HS-5 (cell line): ENCODE results near the gene PTPRE.

Source experiments
- DNase-seq: peaks from one replicate; pipeline ENCODE4 v3.0.0-alpha.2; 2012; ENCODE audit warnings: low read depth

PTPRE gene

DNA sequence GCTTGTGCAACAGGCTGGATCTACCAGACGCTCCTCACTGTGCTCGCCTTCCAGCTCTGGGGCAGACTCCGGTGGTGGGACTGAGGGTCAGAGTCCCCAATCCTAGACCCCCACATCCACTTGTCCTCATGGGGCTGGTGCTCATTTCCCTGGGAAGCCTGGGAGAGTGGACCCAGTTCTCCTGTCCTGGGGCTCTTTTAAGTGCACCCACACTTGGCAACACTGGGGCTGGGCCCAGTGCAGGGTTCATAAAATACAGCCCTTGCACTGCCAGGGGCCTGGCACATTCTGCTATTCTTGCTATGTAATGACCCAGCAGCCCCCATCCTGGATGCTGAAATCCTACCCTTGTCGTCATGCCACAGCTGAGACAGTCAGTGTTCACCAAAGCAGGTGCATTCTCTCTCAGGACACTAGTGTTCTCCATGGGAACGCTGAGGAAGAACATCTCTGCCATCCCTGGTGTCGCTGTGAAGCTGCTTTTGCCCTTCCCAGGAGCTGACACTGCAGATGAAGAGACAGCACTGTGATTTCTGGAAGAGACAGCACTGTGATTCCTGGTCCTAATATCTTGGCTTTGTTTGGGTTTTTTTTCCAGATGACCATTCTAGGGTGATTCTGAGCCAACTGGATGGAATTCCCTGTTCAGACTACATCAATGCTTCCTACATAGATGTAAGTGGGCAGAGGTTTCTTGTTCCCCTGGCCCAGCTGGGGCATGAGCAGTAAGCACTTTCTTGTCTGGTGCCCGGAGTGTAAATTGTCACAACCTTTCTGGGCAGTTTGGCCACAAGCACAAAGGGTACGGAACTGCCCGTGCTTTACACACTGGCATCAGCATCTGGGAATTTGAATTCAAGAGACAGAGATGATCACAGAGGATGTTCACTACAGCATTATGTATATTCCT is 153.7 kb downstream of the PTPRE start:
- no peak for DNase-seq

DNA sequence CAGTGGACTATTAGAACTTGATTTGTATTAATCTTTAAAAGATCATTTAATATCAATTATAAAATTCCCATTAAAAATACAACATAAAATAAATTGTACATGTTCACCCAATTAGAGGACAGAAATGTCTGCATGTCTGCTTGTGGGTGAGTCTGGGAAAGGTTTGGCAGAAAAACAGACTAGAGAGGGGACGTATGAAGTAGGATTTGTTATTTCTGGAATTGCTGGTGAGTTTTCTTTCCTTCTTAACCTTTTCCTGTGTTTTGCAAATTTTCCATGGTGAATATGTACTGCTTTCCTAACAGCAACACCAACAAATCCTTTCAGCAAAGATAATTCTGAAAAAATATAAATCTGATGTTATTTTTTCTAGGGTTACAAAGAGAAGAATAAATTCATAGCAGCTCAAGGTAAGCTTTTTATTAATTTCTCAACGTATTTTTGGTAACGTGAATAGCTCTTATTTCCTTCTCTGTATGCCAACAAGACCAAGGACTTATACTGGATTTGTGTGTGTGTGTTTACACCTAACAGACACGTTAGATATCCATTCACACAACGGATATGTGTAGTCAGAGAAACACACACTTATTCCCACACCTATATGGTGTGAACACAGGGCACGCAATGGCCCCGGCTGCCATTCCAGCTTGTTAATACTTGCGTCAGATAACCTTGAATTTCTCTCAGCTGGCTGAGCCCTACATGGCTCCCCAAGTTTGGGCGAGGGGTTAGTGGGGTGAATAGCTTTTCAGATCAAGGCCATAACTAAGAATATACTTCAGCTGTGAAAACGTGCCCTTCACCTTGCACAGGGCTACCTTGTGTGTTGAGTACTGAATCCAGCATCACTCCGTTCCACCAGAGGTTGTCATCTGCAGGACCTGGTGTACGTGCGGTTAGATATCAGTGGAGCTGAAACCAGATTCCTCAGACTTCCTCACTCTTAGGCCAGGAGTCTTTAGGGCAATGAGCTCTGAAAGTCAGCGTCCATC is 154.7 kb downstream of the PTPRE start:
- no peak for DNase-seq

DNA sequence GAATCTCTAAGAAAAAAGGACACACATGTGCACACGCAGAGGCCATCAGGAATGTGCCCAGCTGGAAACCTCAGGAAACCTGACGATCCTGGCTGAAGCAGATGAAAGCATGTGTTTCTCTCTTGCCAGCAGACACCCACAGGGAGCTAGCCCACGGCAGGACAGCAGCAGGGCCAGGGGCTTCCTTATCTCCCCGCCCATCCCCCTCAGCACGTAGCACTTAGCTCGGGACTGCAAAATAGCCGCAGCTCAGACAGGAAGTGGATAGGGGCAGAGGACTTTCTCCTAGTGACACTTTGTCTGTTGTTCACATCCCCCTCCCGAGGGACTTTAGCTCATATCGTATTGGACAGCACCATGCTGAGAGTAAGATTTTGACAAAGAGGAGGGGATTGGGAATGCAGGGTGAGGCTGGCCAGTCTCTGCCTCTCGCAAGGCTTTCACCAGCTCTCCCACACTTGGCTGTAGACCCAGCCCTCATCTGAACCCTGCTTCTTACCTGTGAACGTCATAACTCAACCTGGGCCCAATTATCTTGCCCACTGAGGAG is 155.5 kb downstream of the PTPRE start:
- no peak for DNase-seq

DNA sequence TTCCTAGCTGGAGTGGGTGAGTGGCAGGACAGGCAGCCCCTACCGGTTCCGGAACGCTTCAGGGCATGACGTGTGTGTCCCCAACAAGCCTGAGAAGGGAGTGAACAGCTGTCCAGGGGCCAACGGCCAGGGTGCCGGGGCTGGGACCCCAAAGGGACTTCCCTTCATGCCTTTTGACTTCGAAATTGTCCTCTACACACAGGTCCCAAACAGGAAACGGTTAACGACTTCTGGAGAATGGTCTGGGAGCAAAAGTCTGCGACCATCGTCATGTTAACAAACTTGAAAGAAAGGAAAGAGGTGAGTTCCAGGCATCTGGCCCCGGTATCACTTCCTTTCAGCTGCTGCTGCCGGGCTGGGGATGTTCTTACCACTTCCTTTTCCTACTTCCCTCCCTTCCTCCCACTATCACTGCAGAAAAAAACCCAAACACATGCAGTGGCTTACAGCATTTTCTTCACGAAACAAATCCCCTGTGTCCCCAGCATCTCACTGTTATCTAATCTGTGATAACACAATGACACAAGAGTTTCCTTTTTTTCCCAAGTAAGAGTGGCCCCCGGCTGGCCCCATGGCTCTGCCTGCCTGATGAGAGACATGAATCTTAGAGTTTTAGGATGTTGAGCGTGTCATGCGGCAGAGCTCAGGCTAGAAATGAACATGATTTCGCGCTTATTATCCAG is 156.1 kb downstream of the PTPRE start:
- DNase-seq, result no peak

DNA sequence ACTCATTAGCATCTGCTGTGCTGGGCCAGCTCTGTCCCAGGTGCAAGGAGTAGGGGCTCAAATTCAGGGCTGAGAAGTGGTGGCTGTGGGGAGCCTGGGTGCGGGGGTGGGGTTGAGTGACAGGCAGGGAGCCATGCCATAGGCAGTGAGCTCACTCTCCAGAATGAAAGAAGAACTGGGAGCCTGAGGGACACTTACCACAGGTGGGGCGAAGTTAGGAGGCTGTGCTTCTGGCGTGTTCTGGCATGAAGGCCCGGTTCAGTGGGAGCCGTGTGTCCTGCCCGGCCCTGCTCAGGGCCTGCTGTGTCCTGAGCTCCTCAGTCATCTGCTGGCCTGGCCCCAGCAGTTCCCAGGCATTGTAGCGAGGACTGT is 156.8 kb downstream of the PTPRE start:
- no peak for DNase-seq

DNA sequence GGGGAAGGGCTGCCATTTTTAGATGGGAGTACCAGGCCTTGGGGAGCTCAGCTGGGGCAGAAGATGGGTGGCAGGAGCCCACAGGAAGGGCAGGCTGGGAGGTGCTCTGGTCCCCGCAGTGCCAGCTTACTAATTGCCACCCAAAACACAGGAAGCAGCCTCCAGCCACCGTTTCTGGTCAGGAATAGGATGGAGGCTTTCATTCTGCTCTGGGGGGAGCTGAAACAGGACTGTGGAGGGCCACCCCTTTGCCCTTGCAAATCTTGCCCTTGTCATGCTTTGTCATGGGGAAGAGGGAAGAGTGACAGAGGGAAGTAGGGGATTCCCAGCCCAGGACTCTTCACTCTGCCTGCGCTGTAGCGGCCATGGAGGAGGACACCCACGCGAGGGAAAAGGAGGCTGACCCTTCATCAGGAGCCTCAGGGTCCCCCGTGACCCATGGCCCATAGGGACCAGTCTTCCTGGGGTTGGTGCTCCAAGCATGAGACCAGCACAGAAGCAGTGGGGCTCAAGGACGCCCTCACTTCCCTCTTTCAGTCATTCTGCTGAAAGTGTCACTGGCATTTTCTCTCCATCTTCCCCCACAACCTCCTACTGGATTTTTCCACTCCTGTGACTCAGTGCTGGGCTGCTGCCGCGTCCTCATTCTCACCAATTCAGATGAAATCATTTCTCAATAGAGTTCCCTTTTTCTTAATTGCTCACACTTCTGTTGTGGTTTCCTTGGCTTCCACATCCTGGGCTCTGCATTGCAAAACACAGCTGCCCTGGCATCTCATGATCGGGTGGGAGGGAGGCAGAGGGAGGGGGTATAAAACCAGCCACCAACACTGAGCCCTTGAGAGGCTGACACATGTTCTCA is 157.4 kb downstream of the PTPRE start:
- DNase-seq, result peak; percentile 70

DNA sequence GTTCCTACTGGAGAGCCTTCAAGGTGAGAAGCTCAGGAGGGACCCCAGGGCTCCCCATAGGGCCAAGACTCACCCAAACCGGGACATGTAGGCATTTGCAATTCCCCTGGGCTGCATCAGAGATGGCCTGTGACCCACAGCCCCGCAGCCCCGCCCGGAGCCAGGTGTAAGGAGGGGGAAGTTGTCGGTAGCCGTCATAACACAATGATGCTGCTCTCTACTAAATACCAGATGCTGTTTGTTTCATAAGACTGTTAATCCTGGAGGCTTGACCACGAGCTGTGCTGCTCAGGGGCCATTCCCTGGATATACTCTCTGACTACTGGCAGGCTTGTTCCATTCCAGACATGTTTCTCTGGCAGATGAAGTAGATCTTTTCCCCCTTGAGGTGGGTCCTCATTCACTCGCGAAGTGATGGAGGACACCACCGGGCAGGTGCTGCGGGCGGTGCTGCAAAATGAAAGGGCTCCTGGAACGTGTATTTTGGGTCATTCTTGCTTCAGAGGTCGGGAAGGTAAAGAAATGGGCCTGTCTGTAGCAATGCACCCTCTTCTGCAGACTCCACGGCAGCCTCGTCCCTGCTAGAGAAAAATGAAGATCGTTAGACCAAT is 158.2 kb downstream of the PTPRE start:
- no peak for DNase-seq

DNA sequence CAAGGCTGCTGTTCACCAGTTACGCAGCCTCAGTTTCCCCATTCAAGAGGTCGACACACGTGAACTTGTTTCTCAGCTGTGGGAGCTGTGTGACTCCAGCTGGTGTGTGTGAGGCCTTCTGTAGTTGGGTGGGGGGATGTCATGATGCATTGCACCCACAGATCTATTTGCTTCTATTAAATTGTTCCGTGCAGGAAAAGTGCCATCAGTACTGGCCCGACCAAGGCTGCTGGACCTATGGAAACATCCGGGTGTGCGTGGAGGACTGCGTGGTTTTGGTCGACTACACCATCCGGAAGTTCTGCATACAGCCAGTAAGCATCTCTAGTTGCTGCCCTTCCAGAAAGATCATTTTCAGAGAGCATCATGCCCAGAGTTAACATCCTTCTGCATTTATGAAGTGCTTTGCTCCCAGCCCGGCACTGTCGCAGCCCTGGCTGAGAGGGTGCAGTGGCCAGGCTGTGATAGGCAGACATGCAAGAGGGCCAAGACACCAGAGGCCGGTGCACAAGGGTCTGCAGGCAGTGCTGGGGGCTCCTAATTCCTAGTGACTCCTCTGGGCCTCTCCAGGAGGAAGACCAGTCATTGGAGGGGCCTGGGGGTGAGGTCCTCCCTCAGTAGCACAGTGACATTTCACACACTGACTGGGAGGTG is 159.1 kb downstream of the PTPRE start:
- DNase-seq, result no peak

DNA sequence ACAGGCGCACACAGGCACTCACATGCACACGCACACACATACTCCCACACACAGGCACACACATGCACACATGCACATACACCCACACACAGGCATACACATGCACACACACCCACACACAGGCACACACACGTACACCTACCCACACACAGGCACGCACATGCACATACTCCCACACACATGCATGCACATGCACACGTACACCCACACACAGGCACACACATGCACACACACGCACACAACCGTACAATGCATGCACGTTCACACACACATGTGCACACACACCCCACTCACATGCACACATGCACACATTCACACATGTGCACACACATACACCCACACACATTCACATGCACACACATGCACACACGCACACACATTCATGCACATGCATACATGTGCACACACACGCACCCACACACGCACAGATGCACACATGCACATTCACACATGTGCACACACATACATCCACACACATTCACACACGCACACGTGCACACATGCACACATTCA is 160.0 kb downstream of the PTPRE start:
- no peak for DNase-seq

DNA sequence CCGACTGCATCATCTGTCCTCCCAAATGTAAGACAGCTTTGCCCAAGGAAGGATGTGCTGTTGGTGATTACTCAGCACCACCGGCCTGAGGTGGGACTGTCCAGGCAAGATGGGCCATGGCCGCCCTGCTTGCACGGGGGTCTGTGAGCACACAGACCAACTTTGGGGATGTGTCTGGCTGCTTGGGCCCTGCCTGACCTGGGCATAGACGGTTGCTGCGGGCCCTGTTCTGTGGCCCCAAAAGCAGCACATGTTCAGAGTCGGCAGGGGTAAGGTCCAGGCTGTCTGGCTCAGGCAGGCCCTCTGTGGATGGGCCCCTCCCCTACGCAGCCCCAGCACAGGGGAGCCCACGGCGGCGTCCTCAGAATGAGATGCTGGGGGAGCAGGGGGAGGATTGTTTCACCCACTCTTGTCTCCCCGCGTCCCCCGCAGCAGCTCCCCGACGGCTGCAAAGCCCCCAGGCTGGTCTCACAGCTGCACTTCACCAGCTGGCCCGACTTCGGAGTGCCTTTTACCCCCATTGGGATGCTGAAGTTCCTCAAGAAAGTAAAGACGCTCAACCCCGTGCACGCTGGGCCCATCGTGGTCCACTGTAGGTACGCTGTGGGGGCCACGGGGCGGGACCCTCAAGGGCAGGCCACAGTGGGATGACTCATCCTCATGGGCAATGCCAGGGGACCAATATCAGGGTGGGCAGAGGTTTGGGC is 160.9 kb downstream of the PTPRE start:
- DNase-seq, result no peak

DNA sequence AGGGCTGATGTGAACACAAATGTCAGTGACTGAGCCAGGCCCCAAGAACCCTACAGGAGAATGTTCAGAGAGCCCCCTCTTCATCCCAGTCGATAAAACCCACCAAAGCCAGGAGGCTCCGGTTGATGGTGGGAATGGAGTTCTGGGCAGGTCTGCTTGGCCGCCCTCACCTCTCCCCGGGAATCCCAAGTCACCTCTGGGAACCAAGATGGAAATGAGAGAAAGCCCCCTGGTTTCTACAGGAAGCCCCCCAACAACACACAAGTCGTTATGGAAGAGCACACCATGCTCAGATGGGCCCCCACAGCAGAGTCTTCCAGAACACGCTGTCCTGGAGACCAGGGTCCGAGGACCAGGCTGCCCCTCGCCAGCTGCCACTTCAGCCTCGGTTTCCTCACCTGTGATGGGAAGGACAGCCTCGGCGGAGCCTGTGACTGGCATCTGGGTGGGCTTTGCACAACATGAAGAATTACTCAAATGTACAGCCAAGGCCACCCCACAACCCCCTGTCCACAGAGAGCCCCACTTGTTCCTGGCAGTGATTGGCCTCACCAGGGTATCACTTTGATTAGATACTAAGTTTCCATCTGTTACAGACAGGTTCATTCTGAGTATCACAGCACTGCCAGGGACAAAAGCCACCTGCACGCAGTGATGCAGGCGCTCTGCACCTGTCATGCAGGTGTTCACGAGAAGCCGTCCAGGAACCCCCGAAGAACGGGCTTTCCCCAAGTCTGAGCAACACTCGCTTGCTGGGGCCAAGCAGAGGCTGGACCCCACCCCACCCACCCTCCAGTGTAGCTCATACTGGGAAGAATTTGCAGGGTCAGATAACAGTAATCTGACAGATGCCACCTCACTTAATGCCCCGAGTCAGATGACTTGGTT is 161.7 kb downstream of the PTPRE start:
- DNase-seq, result no peak

DNA sequence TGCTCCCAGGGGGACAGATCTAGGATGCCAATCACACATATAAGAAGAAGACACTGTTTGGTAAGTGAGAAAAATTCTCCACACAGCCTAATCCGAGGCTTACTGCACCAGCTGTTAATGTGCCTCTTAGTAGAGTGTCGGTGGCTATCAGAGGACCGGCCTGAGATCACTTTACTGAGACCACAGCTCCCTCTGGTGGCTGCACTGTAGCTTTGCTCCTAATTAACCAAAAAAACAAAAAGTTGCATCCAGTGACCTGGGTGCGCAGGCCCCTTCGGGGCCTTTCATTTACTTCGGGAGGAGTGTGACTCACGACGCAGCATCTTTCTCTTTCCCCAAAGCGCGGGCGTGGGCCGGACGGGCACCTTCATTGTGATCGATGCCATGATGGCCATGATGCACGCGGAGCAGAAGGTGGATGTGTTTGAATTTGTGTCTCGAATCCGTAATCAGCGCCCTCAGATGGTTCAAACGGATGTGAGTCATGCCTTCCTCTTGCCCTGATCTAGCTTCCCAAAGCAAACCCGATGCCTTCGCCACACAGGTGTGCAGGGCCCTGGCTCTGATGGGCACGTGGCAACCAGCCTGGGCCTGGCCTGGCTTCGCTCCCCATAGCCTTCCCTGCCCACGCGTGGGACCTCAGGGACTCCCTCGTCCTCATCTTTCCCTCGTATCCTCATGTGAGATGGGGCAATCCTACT is 162.6 kb downstream of the PTPRE start:
- DNase-seq, result peak; percentile 36

DNA sequence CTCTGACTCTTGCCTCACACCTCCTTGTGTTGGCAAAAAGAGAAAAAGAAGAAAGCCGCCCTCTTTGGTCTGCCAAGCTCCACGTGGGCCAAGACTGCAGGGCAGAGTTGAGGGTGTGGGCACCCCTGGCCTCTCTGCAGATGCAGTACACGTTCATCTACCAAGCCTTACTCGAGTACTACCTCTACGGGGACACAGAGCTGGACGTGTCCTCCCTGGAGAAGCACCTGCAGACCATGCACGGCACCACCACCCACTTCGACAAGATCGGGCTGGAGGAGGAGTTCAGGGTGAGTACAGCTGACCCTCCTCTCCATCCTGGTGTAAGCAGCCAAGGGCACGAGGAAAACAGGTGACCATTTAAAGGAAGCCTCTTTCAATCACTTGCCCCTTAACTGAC is 163.3 kb downstream of the PTPRE start:
- no peak for DNase-seq

DNA sequence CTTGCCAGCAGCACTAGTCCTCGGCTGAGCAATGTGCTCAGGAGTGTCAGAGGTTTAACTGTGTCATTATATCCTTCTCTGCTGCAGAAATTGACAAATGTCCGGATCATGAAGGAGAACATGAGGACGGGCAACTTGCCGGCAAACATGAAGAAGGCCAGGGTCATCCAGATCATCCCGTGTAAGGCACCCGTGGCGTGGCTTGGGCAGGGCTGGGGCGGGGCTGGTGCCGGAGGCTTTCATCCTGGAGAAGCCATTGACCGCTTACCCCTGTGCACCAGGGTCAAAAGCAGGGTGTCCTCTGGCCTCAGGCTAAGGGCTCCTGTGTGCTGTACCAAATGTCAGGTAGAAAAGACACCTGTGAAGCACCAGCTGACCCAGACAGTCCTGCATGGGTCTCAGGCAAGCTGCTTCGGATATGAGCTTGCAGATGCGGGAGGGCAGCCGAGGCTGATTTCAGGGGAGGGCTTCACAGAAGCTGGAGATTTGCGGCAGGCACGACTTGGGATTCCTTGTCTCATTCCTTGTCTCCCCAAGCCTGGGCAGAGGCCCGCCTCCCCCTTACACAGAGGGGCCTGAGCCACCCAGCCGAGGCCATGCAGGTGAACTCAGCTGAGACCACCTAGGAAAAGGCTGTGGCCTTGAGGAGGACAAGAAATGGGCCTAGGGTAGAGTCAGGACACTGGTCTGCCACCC is 164.0 kb downstream of the PTPRE start:
- DNase-seq, result no peak

DNA sequence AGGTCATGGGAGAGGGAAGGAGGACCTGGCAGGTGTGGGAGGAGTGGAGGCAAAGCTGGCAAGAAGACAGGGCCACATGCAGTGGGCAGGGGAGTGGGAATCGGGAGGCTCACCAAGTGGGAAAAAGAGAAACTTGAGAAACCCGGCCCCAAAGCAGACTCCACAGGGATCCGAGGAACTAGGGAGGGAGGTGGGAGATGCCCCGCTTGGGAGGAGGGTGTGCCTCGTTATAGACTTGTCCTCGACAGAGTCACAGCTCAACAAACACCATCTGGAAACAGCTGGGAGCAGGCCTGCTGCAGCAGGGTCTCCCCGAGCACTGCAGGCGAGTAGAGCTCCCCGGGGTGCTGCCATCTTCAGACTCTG is 164.5 kb downstream of the PTPRE start:
- DNase-seq, result no peak

DNA sequence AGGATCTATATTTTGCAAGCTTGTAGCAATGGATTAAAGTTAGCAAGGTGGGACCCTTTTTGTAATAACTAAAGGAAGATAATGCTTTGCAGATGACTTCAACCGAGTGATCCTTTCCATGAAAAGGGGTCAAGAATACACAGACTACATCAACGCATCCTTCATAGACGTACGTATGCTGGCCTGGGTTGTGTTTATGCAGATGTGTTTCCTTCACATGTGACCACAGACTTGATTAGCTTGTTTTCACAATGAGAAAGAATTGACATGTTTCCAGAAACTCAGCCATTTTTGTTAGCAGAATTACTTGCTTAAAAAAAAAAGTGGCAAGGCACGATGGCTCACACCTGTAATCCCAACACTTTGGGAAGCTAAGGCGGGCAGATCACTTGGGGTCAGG is 165.1 kb downstream of the PTPRE start:
- no peak for DNase-seq
